GM20000 (cell line): Measurements from ENCODE around the gene FAM181A.

Experiments used
- DNase-seq: peaks from one replicate; pipeline ENCODE4 v3.0.0; 2012; ENCODE audit warnings: low spot score
- CTCF ChIP-seq: IDR thresholded peaks from 2 replicates; pipeline ENCODE4 v1.5.1; 2012; ENCODE audit warnings: mild to moderate bottlenecking, control low read depth; ENCODE audit errors: extremely low read depth, missing control alignments

FAM181A gene

GRCh38 chr14:93926873-93927799 is at the start of gene FAM181A:
TSS of gene FAM181A (plus strand) at chr14:93927344. CDS start at chr14:93928286, 942 bp downstream.
- no peak for DNase-seq
- TF ChIP-seq CTCF: no peak

GRCh38 chr14:93878212-93878611 is 48.9 kb upstream of the FAM181A start:
- DNase-seq: no peak
- no peak for TF ChIP-seq CTCF

GRCh38 chr14:93878871-93879270 is 48.3 kb upstream of the FAM181A start:
- TF ChIP-seq CTCF: no peak
- no peak for DNase-seq

GRCh38 chr14:93879362-93879983 is 47.7 kb upstream of the FAM181A start:
- TF ChIP-seq CTCF: no peak
- DNase-seq: no peak

GRCh38 chr14:93880021-93880820 is 46.9 kb upstream of the FAM181A start:
- no peak for TF ChIP-seq CTCF
- no peak for DNase-seq

- no peak for DNase-seq
- TF ChIP-seq CTCF: no peak
Observed at GRCh38 chr14:93884950-93885349, 42.2 kb upstream of the FAM181A start.

GRCh38 chr14:93888995-93889394 is 38.1 kb upstream of the FAM181A start:
- no peak for TF ChIP-seq CTCF
- no peak for DNase-seq
